ENCODE measurements around the gene GYG2.

Gene GYG2

DNA sequence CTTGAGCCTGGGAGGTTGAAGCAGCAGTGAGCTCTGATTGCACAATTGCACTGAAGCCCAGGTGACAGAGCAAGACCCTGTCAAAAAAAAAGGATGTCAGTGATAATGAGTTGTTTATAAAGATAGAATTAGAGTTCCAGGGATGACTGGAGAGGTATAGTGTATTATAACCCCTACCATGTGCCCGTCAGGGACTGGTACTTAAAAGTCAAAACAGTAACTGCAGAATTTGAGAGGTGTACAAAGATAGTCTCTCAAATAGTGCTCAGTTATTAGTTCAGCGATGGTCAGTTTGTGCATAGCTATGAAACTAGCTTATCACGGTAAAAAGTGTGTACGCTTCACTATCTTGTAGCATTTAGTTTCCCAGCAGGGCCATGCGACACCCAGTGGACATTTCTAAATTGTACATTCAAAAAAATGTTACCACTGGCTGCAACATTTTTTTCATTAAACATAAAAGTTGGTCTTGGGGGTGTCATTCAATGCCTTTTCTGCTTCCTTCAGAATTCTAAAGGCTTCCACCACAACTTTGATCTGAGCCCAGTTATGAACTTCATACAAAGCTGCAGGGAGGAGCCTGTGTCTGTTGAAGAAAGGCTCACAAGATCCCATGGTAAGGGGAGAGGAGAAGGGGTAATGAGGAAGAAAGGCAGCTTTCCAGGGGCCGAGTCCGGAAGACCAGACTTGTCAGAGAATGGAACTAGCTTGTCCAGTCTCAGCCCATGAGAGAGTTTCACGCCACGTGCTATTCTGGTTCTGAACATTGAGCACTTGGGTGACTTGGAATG, 9.2 kb upstream of the GYG2 start:
- no peak for DNase-seq

DNA sequence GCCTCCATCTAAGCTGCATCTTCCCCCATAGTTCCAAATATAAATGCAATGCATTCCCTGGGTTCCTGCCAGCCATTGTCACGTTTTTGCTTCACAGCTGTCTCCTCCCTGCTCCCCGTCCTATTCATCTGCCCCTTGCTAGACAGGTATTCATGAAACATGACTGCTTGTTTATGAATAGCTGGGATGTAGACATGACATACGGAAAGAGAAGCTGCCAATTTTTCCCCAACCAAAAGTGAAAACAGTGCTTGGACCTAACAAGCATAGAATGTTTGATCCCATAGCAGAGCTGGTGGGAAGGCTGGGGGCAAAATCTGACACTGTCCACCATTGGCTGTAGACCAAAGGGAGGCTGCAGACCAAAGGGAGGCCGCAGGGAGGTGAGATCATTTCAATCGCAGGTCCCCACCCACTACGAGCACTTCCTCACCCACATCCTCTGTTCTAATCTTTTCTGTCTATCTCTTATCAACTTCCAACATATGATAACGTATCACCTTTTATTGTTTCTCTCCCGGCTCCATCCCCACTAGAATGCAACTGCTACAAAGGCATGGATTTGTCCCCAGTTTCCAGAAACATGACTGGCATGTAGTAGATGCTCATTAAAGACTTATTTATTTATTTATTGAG, 8.5 kb upstream of the GYG2 start:
- DNase-seq, result no peak

DNA sequence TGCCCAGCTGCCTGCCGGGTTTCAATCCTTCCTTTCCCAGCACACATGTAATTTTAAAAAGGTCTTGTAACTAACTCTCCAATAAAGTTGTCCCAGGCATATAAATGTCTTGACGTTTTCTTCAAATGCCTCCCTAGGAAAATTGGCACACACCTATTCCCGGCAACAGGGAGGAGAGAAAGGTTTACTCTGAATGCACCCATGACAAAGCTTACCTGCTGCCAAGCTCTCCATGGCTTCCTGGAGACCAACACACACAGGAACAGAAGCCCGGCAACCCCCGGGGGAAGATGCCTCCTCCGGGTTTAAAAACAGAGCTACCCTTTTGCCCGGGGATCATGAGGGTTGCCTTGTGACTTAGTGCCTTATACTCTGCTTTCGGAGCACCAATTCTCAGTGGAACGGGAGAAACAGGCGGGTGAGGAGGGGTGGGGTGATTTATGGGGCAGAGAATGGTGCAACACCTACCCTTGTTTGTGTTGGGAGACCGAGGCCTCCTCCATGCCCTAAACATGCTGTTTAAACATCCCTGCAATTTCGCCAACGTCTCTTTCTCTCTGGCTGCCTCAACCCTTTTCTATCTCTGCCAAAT, 4.8 kb upstream of the GYG2 start:
- no peak for DNase-seq

DNA sequence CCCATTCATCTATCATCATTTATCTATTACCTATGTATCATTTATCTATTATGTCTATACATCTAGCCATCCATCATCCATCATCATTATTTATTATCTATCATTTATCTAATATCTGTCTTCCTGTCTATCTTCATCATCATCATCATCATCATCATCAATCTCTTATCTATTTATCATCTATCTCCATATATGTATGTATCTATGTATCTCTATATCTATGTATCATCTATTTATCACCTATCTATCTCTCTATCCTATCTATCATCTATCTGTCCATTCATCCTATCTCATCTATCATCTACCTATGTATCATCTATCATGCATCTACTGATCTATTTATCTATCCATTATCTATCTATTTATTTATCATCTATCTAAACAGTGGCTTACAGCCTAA, 3.8 kb upstream of the GYG2 start:
- no peak for DNase-seq

DNA sequence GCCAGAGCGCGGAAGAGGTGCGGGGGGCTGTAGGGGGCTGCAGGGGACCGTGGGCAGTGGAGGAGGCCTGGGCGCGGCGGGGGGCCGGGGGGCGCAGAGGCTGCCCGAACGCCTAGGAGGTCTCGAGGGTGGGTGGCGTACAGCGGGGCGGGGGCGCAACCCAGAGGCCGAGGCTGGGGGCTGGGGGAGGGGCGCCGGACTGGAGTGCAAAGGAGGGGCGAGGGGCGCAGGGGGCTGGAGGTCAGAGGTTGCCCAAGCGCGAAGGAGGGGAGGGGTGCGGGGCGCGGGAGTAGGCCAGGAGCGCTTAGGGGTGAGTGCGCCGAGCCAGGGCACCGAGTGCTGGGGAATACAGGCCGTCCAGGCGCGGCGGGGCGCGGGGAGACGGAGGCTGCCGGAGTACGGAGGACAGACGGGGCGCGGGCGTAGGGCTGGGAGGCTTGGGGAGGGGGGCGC, 255 bp downstream of the GYG2 start:
- DNase-seq, result no peak

DNA sequence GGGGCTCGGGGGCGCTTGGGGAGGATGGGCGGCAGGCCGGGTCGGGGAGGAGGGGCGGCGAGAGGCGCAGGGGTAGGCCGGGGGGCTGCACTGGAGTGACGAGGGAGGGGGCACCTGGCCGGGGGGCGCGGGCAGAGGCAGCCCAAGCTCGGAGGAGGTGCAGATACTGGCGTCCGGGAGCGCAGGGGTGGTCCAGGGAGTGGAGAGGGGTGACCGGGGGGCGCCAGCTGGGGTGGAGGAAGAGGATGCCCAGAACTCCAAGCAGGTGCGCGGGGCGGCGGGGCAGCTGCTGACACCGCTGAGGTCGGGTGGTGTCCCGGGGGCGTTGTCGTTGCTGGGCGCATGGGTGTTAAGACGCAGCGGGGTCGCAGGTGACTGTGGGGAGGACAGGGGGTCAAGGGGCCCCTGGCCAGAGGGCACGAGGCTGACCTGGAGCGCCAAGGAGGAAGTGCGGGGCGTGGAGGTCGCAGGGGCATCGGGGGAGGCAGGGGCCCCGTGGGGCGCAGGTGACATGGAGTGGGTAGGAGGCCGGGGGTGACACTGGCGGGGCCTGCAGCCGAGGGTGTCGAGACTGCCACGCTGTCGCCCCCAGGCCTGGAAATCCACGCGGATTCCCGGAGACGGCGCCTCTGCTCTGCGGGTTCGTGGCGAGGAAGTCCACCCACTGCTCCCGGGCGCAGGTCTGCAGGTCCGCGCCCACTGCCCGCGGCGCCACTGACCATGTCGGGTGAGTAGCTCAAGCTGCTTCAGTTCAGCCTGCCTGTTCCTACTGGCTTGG, 928 bp downstream of the GYG2 start:
- DNase-seq, result no peak

DNA sequence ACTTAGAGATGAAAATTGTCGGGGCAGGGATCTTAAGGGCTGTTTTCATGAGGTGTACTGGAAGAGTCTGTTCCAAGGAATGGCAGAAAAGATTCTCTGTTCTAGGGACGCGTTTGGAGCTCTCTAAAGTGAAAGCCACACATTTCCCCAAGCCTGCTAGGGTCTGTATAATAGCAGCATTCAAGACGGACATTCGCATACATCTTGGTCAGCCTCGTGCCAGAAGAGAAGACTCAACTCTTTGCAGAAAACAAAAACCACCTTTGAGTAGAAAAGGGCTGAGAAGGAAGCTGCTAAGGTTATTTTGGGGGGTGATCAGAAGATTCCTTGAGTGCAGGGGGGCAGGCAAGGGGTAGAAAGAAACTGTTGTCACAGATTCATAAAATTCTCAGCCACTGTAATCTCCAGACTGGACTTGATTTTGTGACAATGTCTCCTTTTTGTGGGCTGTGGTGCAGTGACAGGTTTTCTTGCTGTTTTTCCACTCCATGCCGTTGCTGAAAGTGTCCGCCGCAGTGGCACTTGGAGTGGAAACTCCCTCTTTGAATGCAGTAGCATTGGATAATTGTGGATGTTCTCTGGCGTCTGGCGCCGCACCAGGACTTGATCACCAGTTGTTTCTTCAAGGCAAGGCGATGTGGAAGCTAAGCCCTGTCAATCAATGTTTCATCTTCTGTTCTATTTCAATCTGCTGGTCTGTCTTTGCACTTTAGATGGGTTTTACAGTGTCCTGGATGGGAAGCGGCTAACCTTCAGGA, 2.9 kb downstream of the GYG2 start:
- no peak for DNase-seq

DNA sequence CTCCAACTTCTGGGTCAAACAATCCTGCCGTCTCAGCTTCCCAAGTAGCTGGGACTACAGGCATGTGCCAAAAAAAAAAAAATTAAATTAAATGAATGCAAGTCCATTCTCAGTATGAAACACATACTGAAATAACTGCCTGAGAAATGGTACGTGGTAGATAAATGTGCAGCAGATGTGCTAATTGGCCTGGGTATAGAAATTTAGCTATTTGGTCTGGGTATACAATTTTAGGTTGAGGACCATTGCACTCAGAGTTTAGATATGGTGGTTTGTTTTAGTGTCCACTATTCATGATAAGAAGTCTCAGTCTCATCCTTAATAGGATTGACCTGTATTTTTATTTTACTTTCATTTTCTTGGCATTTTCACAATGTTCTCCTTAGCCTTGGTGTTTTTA, 9.2 kb downstream of the GYG2 start:
- no peak for DNase-seq

DNA sequence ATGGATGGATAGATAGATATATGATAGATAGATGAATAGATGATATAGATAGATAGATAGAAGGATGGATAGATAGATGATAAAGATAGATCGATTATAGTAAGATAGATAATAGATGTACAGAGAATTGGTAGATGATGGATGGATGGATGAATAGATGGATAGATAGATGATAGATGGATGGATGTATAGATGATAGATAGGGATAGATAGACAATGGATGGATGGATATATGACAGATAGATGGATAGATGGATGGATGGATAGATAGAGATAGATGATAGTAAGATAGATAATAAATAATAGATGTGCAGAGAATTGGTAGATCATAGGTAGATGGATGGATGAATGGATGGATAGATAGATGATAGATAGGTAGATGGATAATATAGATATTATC, 12.2 kb downstream of the GYG2 start:
- no peak for DNase-seq

DNA sequence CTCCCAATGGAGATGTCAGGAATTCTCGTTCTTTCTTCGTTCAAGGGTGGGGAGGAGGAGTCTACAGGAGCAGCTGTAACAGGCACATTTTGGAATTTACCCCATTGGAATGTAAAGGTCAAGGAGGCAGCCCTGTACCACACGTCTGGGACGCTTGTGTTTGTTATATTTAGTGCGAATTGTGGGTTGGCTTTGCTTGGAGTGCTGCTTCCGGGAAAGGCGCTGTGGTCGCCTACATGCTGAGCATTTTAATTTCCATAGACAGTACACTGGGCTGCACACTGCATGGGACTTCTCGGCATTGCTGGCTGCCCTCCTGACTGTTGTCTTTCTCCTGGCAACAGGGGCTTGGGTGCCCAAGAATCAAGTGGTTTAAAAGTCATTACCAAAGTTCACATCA, 12.8 kb downstream of the GYG2 start:
- DNase-seq, result no peak

DNA sequence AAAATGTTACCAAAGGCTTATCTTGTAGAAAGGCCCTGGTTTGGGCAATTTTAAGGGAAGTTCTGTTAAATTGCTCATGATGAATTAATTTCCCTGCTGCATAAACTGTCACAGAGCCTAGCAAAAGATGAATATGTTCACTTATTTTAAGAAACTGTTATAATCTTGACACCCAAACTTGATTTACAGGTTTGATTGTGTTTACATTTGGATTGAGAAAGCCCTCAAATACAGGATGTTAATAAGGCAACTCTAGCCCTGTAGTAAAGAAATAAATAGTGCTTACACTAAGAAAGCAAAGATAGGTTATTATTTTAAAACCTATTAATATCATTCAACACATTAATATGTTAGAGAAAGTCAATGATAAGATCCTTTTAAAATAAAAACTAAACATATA, 18.3 kb downstream of the GYG2 start:
- DNase-seq, result no peak

DNA sequence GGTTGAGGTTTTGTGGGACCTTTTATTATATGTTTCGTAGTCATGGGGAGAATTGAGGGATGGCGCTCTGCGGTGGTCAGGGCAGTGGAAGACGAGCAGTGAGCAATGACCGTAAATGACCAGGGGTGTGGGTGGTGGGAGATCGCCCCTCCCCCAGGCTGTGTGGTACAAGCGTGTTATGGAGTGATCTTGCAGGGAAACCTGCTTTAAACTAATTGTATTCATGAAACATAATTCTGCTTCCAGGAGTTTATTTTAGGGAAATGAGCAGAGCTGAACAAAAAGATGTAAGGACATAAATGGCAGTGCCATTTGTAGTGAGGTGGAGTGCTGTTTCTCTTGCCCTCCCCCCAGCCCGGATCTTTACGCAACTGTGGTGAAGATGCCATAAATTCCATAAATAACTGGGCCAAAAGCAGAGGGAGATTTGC, 20.2 kb downstream of the GYG2 start:
- DNase-seq, result no peak

DNA sequence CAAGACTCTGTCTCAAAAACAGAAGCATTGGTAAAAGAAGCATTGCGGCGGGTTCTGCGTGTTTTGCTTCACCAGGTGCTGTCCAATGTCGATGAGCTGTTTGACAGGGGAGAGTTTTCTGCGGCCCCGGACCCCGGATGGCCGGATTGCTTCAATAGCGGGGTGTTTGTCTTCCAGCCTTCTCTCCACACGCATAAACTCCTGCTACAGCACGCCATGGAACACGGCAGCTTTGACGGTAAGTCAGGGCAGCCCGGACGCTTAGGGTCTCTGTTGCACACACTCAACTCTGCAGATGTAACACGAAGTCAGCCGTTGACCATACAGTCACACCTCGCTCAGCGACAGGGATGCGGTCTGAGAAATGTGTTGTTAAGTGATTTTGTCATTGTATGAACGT, 26.2 kb downstream of the GYG2 start:
- no peak for DNase-seq

DNA sequence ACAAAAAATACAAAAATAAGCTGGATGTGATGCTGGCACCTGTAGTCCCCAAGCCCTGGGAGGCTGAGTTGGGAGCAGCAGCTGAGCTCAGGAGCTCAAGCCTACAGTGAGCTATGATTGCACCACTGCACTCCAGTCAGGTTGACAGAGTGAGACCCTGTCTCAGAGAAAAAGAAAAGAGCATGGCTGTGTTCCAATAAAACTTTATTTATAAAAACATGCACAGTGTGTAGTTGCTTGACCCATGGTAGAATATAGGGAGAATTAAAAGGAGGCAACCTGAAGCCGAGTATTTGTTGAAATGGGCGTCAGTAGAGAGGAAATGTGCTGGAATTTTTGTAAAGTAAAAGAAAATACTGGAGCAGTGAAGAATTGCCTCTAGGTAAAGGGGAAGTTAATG, 27.0 kb downstream of the GYG2 start:
- DNase-seq, result no peak

DNA sequence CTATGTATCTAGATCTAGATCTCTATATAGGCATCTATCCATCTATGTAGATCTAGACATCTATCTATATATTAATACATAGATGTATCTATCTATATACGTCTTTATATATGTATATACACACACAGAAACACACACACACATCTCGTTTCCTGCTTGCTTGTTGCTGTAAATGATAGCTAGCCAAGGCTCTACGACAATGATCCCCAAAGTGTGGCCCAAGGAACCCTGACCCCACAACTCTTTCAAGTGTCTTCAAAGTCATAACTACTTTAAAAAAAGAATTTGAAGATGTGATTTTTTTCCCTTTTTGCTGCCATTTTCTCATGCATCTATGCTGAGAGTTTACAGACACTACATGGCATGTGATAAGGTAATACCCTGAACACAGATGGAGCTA, 28.8 kb downstream of the GYG2 start:
- no peak for DNase-seq

DNA sequence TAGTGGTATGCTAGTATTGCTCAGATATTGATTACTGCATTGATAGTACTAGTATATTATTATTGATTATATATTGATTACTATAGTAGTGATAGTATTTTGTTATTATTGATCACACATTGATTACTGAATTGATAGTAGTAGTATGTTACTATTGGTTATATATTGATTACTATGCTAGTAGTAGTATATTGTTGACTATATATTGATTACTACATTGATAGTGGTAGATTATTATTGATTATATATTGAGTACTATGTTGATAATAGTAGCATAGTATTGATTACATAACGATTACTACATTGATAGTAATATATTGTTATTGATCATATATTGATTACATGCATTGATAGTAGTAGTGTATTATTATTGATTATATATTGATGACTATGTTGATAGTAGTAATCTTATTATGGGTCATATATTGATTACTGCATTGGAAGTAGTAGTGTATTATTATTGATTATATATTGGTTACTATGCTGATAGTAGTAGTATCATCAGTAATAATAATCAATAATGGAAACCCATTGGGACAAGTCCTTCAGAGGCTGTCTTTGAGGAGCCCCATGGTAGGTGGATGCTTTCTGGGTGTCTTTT, 30.6 kb downstream of the GYG2 start:
- DNase-seq, result no peak

DNA sequence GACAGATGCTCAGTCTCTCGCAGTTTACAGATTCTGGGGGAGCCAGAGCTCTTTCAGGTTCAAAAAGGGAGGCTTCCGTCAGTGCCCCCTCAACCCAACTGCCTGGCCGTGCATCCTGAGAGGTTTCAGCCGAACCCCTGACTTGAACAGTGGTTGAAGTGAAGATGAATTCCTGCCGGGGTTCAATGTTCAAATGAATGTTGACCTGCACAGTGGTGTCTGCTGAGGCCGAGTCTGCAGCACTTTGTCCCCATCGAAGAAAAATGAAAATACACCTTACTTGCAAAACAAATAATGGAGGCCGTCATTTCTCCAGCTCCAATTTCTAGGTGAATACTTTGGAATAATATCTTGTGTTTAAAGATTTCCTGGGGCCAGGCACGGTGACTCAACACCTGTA, 33.7 kb downstream of the GYG2 start:
- no peak for DNase-seq

DNA sequence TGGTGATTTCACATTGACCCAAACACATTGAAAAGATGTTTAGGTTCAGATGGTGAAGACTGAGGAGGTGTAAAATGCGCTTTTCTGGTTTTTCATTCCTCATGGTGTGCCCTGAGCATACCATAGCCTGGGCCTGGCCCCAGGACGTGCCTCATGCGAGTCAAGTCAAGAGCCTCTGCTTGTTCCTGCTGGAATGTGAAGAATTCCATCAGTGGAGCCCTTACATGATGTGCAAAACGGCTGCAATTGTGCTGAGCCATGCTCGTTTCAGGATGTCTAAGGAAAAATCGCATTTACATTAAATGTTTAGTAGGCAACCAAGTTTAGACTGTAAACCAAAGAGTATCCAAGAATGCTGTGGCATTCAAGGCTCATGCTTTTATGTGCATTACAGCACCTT, 34.9 kb downstream of the GYG2 start:
- DNase-seq, result no peak

DNA sequence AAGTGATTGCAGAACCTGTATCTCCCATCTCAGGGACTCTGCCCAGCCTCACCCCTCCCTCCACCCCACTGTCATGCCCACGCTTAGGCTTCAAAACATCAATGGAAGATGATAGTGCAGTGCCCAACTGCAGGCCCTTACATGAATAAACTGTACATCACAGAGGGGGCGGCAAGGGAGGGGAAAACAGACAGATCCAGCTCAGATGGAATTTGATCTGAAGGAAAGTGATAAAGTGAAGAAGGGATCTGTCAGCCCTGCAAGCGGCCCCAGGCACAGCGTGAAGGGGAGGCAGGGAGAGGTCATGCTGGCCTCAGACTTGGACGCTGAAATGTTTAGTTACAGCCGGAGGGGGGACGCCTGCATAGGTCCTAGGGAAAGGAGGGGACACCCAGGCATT, 38.5 kb downstream of the GYG2 start:
- DNase-seq, result no peak

DNA sequence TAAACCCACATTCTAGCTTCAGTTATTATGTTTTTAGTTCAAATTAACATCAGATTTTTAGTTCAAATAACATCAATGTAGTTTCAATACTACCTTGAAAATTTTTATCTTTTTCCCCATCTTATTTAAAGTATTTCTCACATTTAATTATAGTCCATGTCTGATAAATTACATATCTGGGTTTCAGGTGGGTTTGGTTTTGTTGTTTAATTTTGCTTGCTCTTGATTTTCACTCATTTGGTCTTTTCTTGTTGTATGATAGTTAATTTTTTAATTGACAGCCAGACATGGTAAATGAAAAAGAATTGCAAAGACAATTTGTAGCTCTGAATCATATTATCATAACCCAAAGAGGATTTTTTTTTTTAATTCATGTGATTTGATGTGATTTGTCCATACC, 41.9 kb downstream of the GYG2 start:
- no peak for DNase-seq

DNA sequence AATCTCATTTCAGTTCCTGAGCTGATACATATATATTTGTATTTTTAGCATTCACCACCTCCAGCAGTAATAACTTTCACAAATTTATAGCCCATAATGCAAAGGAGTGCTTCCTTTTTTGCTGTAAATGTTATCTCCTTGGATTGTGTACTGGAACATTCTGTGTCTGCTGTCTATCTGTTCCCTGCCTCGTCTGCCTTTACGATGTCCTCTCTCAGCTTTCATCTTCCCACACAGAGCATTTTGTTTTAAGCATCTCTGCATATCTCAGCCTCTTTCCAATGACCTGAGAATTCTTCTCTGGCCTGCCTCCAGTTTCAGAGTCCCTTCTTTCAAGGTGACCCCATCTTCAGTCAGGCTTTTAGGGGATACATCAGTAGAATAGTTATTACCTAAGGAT, 43.1 kb downstream of the GYG2 start:
- no peak for DNase-seq

DNA sequence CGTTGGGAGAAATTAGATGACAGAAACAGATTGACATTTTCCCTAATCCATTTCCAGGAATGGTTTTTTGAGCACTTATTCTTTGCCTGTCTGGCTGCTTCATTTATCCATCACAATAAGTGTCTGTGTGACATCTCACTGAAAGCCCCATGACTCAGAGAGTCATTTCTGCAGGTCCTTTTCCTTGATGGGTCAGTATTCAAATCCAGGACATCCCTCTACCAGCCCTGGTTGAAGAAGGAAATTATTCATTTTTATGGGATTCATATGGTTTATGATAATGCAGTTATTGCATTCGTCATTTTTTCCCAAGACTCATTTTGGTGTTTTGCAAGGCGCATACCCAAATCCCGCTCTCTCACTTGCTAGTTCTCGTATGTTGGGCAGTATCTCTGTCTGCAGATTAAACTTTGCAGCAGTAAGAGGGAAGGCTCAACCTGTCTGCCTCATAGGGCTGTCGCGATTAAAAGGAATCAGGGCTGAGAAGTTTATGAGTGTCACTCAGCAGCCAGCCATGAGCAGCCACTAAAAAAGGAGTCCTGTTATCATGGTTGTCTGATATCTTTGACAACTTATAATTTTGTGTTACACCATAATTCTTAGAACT, 44.0 kb downstream of the GYG2 start:
- DNase-seq, result no peak

Data from GOT3 (cell line).